ENCODE measurements around the gene CAMK1D.

GRCh38 chr10:12703813-12704212, 354.5 kb downstream of the CAMK1D start:
- TF ChIP-seq CTCF (conservative IDR thresholded peaks at IDR 0.05; ENCODE audit: low read length) = no peak
- no peak for TF ChIP-seq EZH2phosphoT487 (IDR thresholded peaks at IDR 0.05; ENCODE audit: borderline replicate concordance, low read depth, low read length)

All from OCI-LY7 (cell line).